Islet precursor cell (in vitro differentiated cells): ENCODE data around the gene OPRPN.

Experiments
- DNase-seq: peaks from one replicate; pipeline ENCODE4 v3.0.0-alpha.2; 2018

The OPRPN gene, protein sequence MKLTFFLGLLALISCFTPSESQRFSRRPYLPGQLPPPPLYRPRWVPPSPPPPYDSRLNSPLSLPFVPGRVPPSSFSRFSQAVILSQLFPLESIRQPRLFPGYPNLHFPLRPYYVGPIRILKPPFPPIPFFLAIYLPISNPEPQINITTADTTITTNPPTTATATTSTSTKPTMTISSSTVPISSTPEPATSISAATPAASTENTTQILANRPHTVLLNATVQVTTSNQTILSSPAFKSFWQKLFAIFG

DNA sequence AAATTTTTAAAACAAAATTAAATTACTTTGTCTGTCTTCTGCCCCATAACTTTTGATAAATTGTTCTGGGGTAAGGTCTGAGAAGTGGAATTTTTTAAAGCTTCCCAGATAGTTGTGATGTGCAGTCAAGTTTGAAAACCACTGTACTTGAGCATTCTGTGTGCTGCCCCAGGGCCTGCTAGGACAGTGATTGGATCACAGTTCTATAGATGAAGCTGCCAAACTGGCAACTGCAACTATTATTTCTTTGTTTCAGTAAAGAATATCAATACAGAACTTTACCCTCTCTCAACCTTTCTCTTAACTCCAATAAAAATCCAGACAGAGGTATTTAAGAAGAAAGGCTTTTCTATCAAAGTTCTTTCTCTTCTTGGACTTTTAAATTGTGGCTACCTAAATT is at the start of gene OPRPN:
Gene OPRPN, plus strand, starts transcription at position 361 of the 400 bp plus-strand sequence. CDS start 1,346 bp downstream, outside the sequence.
- no peak for DNase-seq

DNA sequence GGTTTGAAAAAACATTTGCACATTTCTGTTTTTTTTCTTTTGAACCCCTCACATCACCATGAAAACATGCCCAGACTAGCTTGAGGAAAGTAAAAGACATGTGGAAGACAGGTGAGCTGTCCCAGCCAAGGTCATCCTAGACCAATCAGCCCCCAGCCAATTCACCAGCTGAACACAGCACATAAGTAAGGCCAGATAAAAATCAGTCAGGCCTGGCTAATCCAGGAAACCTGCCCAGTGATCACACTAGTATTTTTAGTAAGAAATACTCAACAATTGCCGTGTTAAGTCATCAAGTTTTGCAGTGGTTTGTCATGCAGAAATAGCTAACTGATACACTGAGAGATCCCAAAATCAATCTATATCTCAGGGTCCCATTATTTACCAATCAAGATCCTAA is 41.6 kb upstream of the OPRPN start:
- DNase-seq = no peak

DNA sequence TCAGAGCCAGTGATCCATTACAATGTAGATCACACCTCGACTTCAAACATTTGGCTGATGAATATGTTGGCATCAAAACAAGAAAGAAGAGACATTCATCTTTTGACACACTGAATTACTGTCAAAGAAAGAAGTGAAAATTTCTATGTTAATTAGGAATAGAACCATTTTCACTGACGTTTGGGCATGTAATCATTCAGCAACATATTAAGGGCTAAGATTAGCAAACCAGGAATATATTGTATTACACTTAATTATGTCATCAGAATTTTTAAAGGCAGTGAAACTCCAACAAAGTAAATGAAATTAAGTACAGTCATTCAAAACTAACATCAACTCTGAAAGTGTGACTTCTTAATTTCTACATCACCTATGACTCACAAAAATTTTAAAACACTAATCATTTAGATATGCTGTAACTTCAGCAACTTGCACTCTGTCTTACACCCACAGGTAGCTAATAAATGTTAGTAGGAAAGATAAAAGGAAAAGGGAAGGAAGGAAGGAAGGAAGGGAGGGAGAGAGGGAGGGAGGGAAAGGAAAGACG is 38.6 kb upstream of the OPRPN start:
- DNase-seq = no peak

DNA sequence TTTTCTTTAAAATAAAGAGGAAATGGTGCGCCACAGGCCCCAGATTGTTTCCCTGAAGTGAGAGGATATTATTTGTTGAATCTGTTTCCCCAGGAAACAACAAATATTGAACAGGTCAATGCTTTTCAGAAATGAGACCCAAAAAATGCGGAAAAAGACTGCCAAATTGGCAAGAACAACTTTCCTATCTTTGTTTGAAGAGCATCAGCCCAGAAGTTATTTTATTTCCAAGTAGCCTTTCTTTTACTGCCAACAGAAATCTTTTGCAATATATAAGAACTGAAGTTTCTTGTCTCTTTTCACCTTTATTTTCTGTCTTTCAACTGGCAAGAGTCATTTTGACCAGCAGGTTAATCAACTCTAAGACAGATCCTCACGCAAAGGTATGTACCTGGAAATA is 37.3 kb upstream of the OPRPN start, which contains the start of gene SMR3A:
Gene SMR3A, plus strand, starts transcription at position 301 of the 400 bp plus-strand sequence. CDS start 1,356 bp downstream, outside the sequence.
- no peak for DNase-seq

DNA sequence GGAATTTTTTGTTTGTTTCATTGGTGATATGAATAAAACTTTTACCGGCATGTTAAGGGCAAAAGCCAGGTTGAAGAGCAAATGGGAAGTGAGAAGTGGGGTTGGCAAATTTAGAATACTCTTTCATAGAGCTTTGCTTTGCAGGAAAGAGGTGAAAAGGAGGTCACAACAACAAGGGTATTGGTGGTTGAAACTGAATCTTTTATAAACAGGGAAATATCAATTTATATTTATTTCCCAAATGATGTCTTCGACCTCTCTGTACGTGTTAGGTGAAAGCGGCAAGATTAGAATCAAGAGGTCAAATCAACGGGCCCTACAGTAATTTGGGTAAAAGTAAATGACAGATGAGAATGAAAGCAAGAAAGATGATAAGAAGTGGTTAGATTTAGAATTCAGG is 33.7 kb upstream of the OPRPN start:
- no peak for DNase-seq

DNA sequence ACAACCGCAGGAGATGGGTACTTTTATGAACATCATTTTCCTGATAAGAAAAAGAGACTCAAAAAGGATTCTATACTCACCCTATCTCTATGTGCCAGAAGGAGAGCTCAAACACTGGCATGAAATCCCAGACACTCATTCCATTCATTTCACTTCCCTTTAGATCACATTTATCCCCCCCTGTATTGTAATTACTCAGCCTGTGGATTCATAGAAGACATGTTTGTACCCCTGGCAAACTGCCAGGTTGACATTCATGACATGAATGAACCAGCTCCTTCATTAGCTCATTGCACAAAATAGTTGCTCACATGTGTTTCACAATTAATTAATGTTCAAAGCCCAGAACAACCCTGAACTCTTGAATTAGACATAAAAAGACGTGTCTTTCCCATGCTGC is 32.3 kb upstream of the OPRPN start:
- no peak for DNase-seq

DNA sequence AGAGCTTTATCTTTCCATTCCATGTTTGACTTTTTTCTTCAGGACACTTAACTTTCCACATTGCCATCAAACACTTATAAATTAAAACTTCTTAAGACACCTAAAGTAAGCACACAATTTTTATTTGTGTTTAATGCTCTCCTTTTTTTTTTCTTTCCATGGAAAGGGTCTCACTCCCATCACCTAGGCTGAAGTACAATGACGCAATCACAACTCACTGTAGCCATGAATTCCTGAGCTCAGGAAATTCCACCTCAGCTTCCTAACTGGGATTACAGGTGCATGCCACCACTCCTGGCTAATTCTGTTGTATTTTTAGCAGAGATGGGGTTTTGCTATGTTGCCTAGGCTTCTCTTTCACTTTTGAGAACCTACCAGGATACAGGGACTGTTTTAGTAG is 29.9 kb upstream of the OPRPN start:
- DNase-seq = no peak

DNA sequence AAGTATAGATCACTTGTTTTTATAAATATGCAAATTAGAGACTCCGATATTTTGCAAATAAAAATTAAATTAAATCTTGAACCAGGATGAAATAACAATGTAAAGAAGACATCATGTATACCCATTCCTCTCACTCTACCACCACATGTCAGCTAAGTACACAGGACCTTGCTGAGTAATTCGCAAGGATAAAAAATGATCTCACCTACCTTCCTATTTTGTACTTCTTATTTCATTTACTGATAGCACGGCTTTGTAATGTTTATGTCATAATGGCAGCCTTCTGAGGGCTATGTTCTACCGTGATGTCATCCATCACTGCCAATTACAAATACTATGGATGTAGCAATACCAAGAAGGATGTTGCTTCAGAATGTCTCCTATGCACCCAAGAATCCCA is 25.8 kb upstream of the OPRPN start:
- no peak for DNase-seq

DNA sequence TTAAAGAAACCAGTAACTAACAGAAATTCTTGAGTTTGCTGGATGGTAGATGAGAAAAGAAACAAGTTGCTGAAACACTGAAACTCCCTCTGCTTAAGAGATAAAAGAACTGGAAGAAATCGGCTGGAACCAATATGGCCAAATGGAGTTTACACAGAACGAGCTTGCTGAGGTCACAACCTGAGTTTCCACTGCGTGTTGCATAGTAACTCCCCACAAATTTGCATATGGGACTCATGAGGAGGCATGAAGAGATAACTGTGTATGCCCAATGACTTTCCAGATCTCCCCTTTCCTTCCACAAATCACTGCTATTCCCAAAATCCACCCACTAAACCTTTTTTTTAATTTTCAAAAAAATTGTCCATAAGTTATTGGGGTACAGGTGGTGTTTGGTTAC is 25.0 kb upstream of the OPRPN start:
- no peak for DNase-seq

DNA sequence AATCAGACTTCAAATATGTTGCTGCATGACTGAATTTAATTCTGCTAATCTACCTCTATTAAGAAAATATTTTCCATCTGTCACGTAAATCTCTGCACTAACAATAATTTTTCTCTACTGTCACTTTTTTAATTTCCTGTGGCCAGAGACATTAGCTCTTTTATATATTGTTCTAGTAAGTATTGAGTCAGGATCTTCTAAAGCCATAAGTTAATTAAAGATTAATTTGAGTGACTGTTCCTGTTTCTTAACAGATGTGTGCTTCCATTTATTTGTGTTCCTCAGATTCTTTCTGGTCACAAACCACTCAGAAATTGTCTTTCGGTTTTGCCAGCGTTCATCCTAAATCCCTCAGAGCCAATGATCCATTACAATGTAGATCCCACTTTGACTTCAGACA is 17.2 kb upstream of the OPRPN start:
- DNase-seq = no peak

DNA sequence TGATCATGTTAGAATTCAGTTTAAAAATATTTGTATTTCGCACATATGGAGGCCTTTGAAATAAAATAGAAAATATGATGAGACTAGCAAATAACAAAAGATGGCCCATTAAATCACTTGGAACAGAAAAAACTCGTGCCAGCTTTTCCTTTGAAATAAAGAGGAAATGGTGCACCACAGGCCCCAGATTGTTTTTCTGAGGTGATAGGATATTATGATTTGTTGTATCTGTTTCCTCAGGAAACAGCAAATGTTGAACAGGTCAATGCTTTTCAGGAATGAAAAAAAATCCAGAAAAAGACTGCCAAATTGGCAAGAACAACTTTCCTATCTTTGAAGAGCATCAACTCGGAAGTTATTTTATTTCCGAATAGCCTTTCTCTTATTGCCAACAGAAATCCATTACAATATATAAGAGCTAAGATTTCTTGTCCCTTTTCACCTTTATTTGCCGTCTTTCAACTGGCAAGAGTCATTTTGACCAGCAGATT is 15.0 kb upstream of the OPRPN start, which contains the start of gene SMR3B:
Gene SMR3B, plus strand, starts transcription at position 441 of the 491 bp plus-strand sequence. CDS start 1,380 bp downstream, outside the sequence.
- no peak for DNase-seq

DNA sequence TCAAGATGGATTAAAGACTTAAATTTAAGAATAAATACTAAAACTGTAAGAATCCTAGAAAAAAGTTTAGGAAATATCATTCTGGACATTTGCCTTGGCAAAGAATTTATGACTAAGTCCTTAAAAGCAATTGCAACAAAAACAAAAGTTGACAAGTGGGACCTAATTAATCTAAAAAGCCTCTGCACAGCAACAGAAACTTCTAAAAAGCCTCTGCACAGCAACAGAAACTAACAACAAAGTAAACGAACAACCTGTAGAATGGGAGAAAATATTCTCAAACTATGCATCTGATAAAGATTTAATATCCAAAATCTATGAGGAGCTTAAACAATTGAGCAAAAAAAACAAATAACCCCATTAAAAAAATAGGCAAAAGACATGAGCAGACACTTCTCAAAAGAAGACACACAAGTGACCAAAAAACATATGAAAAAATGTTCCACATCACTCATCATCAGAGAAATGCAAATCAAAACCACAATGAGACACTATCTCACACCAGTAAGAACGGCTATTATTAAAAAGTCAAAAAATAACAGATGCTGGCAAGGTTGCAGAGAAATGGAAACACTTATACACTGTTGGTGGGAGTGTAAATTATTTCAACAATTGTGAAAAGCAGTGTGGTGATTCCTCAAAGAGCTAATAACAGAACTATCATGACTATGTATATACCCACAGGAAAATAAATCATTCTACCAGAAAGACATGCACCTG is 5.5 kb upstream of the OPRPN start:
- no peak for DNase-seq

DNA sequence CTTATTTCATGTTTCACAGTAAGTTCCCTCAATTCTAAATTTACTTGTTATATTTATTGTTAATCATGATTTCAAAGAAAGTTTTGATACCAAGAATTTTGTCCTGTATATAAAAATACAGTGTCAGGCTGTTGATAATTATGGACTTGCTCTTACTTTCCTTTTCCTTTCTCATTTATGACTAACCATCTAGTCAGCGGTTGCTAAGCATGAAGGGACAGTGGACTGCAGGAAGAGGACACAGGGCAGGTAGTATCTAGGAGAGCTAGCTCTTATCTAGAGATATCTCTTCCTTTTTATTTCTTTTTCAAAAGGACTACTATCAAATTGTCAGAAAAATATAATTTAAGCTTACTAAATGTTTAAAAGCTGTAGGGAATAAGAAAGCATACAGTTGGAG is 1.6 kb downstream of the OPRPN start:
- no peak for DNase-seq

DNA sequence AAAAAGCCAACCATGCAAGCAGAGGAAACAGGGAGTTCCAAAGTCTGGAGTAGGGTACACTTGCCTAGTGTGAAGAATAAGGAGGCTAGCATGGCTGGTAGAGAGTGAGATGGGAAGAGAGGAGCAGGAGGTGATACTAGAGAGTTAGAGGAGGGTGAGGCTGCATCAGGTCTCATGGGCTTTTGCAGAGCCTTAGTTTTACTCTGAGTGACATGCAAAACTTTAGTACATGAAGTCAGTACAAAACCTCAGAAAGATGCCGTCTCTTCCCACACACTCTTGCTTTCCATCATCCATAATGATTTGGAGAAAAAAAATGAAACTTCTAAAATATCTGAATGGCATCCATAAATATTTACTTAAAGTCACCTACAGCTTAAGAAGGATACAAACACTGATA is 5.0 kb downstream of the OPRPN start:
- no peak for DNase-seq

DNA sequence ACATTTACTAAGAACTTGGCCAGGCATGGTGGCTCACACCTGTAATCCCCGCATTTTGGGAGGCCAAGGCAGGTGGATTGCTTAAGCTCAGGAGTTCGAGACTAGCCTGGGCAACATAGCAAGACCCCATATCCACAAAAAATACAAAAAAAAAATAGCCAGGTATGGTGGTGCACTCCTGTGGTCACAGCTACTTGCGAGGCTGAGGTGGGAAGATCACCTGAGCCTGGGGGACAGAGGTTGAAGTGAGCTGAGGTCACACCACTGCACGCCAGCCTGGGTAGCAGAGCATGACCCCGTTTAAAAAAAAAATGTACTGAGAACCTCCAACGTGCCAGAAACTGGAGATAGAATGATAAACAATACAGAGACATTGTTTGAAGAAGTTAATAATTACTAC is 8.0 kb downstream of the OPRPN start:
- no peak for DNase-seq

DNA sequence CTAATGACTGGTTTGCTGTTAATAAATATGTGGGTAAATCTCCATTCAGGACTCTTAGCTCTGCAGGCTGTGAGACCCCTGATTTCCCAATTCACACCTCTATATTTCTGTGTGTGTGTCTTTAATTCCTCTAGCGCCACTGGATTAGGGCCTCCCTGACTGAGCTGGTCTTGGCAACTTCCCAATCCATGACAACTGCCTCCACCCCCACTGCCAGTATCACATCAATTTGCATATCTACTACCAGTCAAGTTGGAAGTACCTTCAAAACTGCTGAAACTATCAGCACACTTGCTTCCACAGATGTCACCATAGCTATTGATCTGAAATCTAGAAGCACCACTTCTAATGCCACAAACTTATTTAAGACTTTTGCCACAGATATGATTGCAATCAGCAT is 27.6 kb downstream of the OPRPN start:
- no peak for DNase-seq

DNA sequence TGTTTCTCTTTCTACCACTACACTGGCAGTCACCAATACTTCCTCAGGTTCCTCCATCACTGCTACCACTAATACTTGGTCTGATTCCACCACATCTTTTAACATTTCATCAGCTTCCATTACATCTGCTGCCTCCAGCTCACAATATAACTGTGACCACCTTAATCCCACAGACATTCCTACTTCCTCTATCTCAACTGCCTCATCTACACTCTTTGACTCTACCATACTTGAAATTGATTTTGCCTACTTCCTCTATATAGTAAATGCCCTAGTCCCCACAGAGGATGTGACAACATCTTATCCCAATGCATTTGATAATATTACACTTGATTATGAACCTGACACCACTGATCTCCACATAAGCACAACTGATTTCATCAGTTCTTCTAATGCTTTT is 29.0 kb downstream of the OPRPN start:
- DNase-seq = no peak

DNA sequence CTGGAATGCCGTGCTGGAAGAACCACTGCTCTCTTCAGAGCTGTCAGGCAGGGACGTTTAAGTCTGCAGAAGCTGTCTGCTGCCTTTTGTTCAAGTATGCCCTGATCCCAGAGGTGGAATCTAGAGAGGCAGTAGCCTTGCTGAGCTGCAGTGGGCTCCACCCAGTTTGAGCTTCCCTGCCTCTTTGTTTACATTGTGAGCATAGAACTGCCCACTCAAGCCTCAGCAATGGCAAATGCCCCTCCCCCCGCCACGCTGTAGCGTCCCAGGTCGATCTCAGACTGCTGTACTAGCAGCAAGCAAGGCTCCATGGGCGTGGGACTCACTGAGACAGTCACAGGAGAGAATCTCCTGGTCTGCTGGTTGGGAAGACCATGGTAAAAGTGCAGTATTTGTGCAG is 39.5 kb downstream of the OPRPN start:
- peak; percentile 79 for DNase-seq

DNA sequence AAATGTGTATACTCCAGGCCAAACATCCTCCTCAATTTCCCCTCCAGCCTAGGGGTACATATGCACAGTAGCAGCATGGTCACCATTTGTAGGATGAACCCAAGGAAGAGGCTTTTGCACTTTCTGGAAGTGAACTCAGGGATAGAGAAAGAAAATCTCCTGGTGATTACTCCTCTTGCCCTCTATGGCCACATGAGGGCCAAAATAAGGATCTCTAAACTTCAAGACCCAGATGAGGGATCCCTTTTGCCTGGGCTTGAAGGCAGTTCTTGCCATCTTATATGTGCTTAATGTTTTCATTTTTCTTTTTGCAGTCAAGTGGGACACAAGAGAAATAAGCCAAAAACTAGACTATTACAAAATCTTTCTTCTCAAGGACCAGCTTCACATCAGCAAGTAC is 44.7 kb downstream of the OPRPN start:
- no peak for DNase-seq

DNA sequence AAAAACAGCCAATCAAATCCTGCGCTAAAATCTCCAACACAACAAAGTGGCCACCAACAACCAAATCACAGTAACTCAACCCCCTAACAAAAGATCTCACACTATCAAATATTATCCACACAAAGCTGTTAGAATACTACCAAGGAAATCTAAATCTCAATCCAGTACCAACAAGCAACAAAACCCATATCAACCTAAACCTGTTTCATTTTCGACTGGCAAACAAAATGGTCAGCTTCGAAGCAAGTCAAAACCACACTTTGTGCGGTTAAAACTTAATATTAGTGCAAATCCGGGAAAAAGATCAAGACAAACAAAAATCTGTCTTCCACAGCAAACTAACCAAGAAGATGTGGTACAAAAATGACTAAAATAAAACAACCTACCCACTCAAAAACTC is 45.6 kb downstream of the OPRPN start:
- no peak for DNase-seq

DNA sequence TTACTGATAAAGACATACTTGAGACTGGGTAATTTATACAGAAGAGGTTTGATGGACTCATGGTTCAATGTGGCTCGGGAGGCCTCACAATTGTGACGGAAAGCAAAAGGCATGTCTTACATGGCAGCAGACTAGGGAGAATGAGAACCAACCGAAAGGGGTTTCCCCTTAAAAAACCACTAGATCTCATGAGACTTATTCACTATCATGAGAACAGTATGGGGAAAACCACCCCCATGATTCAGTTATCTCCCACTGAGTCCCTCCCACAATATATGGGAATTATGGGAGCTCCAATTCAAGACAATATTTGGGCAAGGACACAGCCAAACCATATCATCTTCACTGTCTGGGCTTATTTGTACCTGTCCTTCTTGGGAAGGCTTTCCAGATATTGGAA is 51.5 kb downstream of the OPRPN start:
- no peak for DNase-seq

DNA sequence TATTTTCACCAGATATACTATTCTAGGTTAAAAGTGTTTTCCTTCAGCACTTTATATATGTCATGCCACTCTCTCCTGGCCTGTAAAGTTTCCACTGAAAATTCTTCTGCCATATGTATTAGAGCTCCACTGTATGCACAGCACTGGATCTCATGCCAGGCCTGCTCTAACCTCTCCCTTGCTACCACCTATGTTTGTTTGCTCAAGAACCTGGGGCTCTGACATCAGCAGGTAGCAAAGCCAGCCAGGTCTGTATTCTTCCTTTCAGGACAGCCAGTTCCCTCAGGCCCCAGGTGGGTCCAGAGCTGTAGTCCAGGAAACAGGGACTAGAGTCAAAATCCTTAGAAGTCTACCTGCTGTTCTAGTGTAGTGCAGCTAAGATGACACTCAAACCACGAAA is 55.2 kb downstream of the OPRPN start:
- no peak for DNase-seq
